Activated B cell treated with CpG ODN at 0.5 μM for 24 hours (primary cell): Measurements from ENCODE around the gene REL. TPM values are rescaled to one million over a fixed set of nuclear protein-coding genes. Genes with fewer than 3 reads are reported as not detected.
A peak's percentile ranks its signal among the peaks of the same experiment; 100 is the strongest.
"Not testable (repeated sequence)": the region's sequence is repeated elsewhere in the genome, so short reads cannot be mapped to it uniquely, and the experiment has no call there.

Source experiments
- ATAC-seq: fragments of 200-7000 bp; cut with Tn5 transposase; one replicate; pipeline ENCODE4 v1.10.0; 2021; ENCODE audit warnings: low read depth, mild to moderate bottlenecking, moderate library complexity
- CTCF ChIA-PET: fragments of 350-600 bp; sonication (Branson Sonifier 250); formaldehyde crosslinking; loops from one replicate; lab custom pipeline; 2021; ENCODE audit warnings: antibody characterized with exemption; lab: Charles Lee
- POLR2A ChIA-PET: fragments of 350-600 bp; sonication (Branson Sonifier 250); formaldehyde crosslinking; loops from one replicate; lab custom pipeline; 2021; ENCODE audit warnings: antibody characterized with exemption; lab: Charles Lee
- DNase-seq: peaks from one replicate; pipeline ENCODE4 v3.0.0; 2022
- H3K27ac Mint-ChIP-seq: one replicate; pipeline ENCODE4 v1.8.0; 2020; ENCODE audit warnings: mixed read lengths
- H3K27me3 Mint-ChIP-seq: one replicate; pipeline ENCODE4 v1.8.0; 2021; ENCODE audit warnings: mixed read lengths
- H3K36me3 Mint-ChIP-seq: one replicate; pipeline ENCODE4 v1.8.0; 2021; ENCODE audit warnings: low read depth, mixed read lengths
- H3K4me1 Mint-ChIP-seq: one replicate; pipeline ENCODE4 v1.8.0; 2021; ENCODE audit warnings: mixed read lengths
- H3K4me3 Mint-ChIP-seq: one replicate; pipeline ENCODE4 v1.8.0; 2020; ENCODE audit warnings: mild to moderate bottlenecking, mixed read lengths
- H3K9me3 Mint-ChIP-seq: one replicate; pipeline ENCODE4 v1.8.0; 2020; ENCODE audit warnings: mixed read lengths
- CTCF ChIP-seq: fragments of 200-600 bp; IDR thresholded peaks from one replicate; pipeline ENCODE4 v1.8.0; 2022; ENCODE audit warnings: antibody characterized with exemption, mild to moderate bottlenecking
- intact Hi-C: fragments of 100-400 bp; cut with micrococcal nuclease; formaldehyde crosslinking; loops from one replicate; pipeline ENCODE4 v1.15.1; 2024
- total RNA-seq: library from RNA; stranded (reverse); gene quantifications from 2 replicates; pipeline ENCODE4 v1.2.3, GENCODE V29; 2022

The REL gene
- total RNA-seq, 1 donor from 2014 or later, result 238 TPM

DNA sequence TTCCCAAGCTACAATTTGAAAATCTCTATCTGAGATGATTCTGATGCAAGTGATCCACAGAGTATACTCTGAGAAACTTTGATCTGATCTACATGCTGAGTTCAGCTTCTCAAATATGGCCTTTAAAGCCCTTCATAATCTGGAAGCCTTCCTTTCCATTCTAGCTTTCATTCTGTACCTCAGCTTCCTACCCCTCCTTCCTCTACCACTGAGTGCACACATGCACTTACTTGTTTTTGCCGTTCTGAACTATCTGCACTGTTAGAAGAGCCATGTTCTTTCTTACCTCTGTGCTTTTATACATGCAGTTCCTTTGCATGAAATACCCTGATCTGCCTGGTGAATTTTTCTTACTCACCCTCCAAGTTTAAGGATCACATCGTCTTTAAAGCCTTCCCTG is 25.0 kb downstream of the REL start:
- peak; percentile 10 for ATAC-seq

GRCh38 chr2:60907329-60907728 is 26.0 kb downstream of the REL start:
- Mint-ChIP-seq H3K4me3 (no peak overlapping the region), H3K27me3 (no peaks in the 10 kb centered on the region), H3K27ac (no peak overlapping the region), H3K36me3 (peaks cover 69% of the 10 kb centered on the region), H3K9me3 (no peaks in the 10 kb centered on the region), H3K4me1 (peaks cover 20% of the 10 kb centered on the region)
- ChIA-PET CTCF (interaction anchor here (1.1 to 1.8 kb wide), 3 partner anchors 91 to 102 kb away, joined by 3 to 4 read pairs (median 4); no protein-coding TSS in a partner anchor), POLR2A (interaction anchor here (0.8 kb wide), 1 partner anchor 231 kb away, joined by 4 read pairs; no protein-coding TSS in a partner anchor)
- no peak for ATAC-seq
- no peak for TF ChIP-seq CTCF
- no peak for DNase-seq
- intact Hi-C loops, result no loop called here

More for the DNA sequence above, 25.0 kb downstream of the REL start:
- Mint-ChIP-seq H3K27ac (peak overlapping the region; percentile 77), H3K9me3 (no peaks in the 10 kb centered on the region), H3K4me1 (peaks cover 22% of the 10 kb centered on the region), H3K4me3 (no peak overlapping the region), H3K27me3 (no peaks in the 10 kb centered on the region), H3K36me3 (peaks cover 72% of the 10 kb centered on the region)
- intact Hi-C loops, result no loop called here
- CTCF ChIA-PET, result interaction anchor here (1.1 to 1.3 kb wide), 2 partner anchors 92 to 102 kb away, joined by 3 to 4 read pairs; no protein-coding TSS in a partner anchor
- TF ChIP-seq CTCF, result no peak
- DNase-seq, result no peak
- POLR2A ChIA-PET, result interaction anchor here (0.7 kb wide), 1 partner anchor 85 kb away, joined by 5 read pairs; no protein-coding TSS in a partner anchor

DNA sequence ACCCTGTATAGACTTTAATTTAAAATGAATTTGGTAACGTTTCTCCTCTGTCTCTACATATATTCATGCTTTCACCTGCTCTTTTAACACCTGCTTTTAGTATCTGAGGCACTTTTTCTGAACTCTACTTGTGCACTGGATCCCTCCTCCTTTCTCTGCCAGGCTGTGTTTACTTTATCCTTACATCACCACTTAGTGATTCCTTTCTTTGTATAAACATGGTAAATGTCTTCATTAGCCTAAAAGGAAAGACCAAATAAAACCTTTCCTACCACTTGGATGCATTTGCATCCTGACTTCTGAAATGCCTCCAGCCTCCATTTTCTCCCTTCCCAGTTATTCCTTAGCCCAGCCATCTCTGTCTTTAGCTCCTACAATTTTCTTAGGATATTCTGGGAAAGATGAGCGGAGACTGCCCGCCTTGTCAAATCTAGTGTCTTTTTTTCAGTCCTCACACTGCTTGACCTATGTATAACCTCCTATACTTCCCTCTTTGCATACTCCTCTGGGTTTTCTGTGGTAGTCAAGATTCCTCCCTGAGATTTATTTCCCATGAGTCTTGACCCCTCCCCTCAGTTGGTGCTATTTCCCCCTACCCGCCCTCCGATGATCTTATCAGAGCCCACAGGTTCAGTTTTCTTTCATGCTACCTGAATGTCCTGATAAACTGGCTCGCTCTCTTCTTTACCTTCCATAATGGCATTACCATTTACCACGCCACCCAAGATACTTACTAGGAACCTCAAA is 44.8 kb downstream of the REL start:
- TF ChIP-seq CTCF, result no peak
- peaks cover 28% of the 10 kb centered on the region for H3K4me1 Mint-ChIP-seq
- H3K36me3 Mint-ChIP-seq, result peaks cover 63% of the 10 kb centered on the region
- DNase-seq (no peak), ATAC-seq (no peak)
- POLR2A ChIA-PET, result interaction anchor here (0.8 to 2.2 kb wide), 7 partner anchors 13 to 72 kb away, joined by 3 to 11 read pairs (median 6); partner anchors contain the start of gene REL
- peak overlapping the region; percentile 4 for H3K4me3 Mint-ChIP-seq
- CTCF ChIA-PET, result interaction anchor here (1.1 to 1.6 kb wide), 2 partner anchors 42 to 72 kb away, joined by 4 to 11 read pairs; no protein-coding TSS in a partner anchor
- H3K9me3 Mint-ChIP-seq, result no peaks in the 10 kb centered on the region
- H3K27ac Mint-ChIP-seq, result peak overlapping the region; percentile 62
- H3K27me3 Mint-ChIP-seq, result no peaks in the 10 kb centered on the region
- intact Hi-C loops, result loop anchor here (2.0 kb wide), 1 partner anchor 73 kb away; no protein-coding TSS in a partner anchor

- TF ChIP-seq CTCF, result no peak
- Mint-ChIP-seq H3K27me3 (no peaks in the 10 kb centered on the region), H3K4me3 (peak overlapping the region; percentile 4), H3K4me1 (peaks cover 32% of the 10 kb centered on the region), H3K36me3 (peaks cover 63% of the 10 kb centered on the region), H3K27ac (peak overlapping the region; percentile 62), H3K9me3 (no peaks in the 10 kb centered on the region)
- POLR2A ChIA-PET, result interaction anchor here (0.7 to 2.2 kb wide), 11 partner anchors 12 to 161 kb away, joined by 3 to 11 read pairs (median 6); partner anchors contain the start of gene REL
- intact Hi-C loops, result loop anchor here (1.0 to 2.0 kb wide), 2 partner anchors 11 to 72 kb away; no protein-coding TSS in a partner anchor
- ATAC-seq (peak; percentile 65), DNase-seq (no peak)
- CTCF ChIA-PET, result interaction anchor here (1.1 to 1.6 kb wide), 2 partner anchors 41 to 71 kb away, joined by 4 to 11 read pairs; no protein-coding TSS in a partner anchor
Observed at GRCh38 chr2:60926741-60927552, 45.6 kb downstream of the REL start.

- Mint-ChIP-seq H3K4me1 (peaks cover 48% of the 10 kb centered on the region), H3K36me3 (peaks cover 70% of the 10 kb centered on the region)
- intact Hi-C loops, result loop anchor here (5.0 kb wide), 1 partner anchor 35 kb away; no protein-coding TSS in a partner anchor
- POLR2A ChIA-PET, result interaction anchor here (0.7 to 1.3 kb wide), 2 partner anchors 65 to 67 kb away, joined by 3 read pairs; no protein-coding TSS in a partner anchor
- H3K27ac Mint-ChIP-seq, DNase-seq, H3K27me3 Mint-ChIP-seq, H3K9me3 Mint-ChIP-seq, ATAC-seq, CTCF ChIA-PET, H3K4me3 Mint-ChIP-seq: not testable (repeated sequence)
Observed at GRCh38 chr2:60932061-60932460, 50.7 kb downstream of the REL start.
